Activated CD4-positive, alpha-beta memory T cell treated with anti-CD3 and anti-CD28 coated beads for 36 hours (primary cell): Measurements from ENCODE around the gene PLEKHA6. TPM values are rescaled to one million over a fixed set of nuclear protein-coding genes. Genes with fewer than 3 reads are reported as not detected.

Experiments
- CTCF ChIA-PET: fragments of 350-600 bp; sonication (Branson Sonifier 250); formaldehyde crosslinking; loops from one replicate; lab custom pipeline; 2021; ENCODE audit warnings: antibody characterized with exemption, inconsistent platforms; lab: Charles Lee
- POLR2A ChIA-PET: fragments of 350-600 bp; sonication (Branson Sonifier 250); formaldehyde crosslinking; loops from one replicate; lab custom pipeline; 2021; ENCODE audit warnings: antibody characterized with exemption; lab: Charles Lee
- DNase-seq: peaks from one replicate; pipeline ENCODE4 v3.0.0-alpha.2; 2020
- H3K27ac Mint-ChIP-seq: one replicate; pipeline ENCODE4 v1.8.0; 2021; ENCODE audit warnings: mixed read lengths
- H3K27me3 Mint-ChIP-seq: one replicate; pipeline ENCODE4 v1.8.0; 2021; ENCODE audit warnings: mixed read lengths
- H3K36me3 Mint-ChIP-seq: one replicate; pipeline ENCODE4 v1.8.0; 2021; ENCODE audit warnings: mixed read lengths
- H3K4me1 Mint-ChIP-seq: one replicate; pipeline ENCODE4 v1.8.0; 2021; ENCODE audit warnings: low read depth, mixed read lengths
- H3K4me3 Mint-ChIP-seq: one replicate; pipeline ENCODE4 v1.8.0; 2021; ENCODE audit warnings: mild to moderate bottlenecking, mixed read lengths
- H3K9me3 Mint-ChIP-seq: one replicate; pipeline ENCODE4 v1.8.0; 2021; ENCODE audit warnings: mixed read lengths
- intact Hi-C: fragments of 100-400 bp; cut with micrococcal nuclease; formaldehyde crosslinking; loops from one replicate; pipeline ENCODE4 v1.15.1; 2023
- total RNA-seq, 2 experiments: library from RNA; stranded (reverse); gene quantifications; one replicate each; pipeline ENCODE4 v1.2.3, GENCODE V29; 2021

The PLEKHA6 gene
- total RNA-seq, 2 experiments from 2014 or later = 0.52 to 0.80 TPM

GRCh38 chr1:204340081-204340889 lies 19.4 kb downstream of the PLEKHA6 start:
- ChIA-PET CTCF (interaction anchor here (1.6 kb wide), 1 partner anchor 82 kb away, joined by 4 read pairs; no protein-coding TSS in a partner anchor), POLR2A (no interaction called here)
- H3K27ac Mint-ChIP-seq = no peak overlapping the region
- H3K9me3 Mint-ChIP-seq = no peaks in the 10 kb centered on the region
- intact Hi-C loops = no loop called here
- no peaks in the 10 kb centered on the region for H3K4me1 Mint-ChIP-seq
- H3K4me3 Mint-ChIP-seq = no peak overlapping the region
- H3K27me3 Mint-ChIP-seq = peaks cover 3% of the 10 kb centered on the region
- no peak for DNase-seq
- H3K36me3 Mint-ChIP-seq = no peaks in the 10 kb centered on the region

DNA sequence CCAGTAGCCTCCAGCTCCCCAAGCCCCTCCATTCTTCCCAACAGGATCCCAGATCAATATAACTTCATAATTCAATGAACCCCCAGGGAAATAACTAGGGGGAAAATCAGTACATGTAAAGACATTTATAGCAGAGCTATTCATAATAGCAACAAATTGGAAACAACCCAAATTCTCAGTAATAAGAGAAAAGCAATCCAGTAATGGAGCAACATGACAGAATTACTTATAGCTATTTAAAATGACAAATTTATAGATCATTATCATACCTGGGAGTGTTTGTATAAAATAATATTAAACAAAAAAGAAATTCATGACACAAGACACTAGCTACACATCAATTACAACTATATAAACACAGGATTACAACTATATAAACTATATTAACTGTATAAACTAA lies 20.2 kb downstream of the PLEKHA6 start:
- intact Hi-C loops = no loop called here
- Mint-ChIP-seq H3K4me3 (no peak overlapping the region), H3K36me3 (no peaks in the 10 kb centered on the region), H3K27ac (no peak overlapping the region), H3K4me1 (no peaks in the 10 kb centered on the region), H3K9me3 (no peaks in the 10 kb centered on the region), H3K27me3 (peaks cover 3% of the 10 kb centered on the region)
- CTCF ChIA-PET = no interaction called here
- POLR2A ChIA-PET = no interaction called here
- DNase-seq = no peak

- intact Hi-C loops = no loop called here
- Mint-ChIP-seq H3K27ac (no peak overlapping the region), H3K36me3 (no peaks in the 10 kb centered on the region), H3K27me3 (peaks cover 3% of the 10 kb centered on the region), H3K4me3 (no peak overlapping the region), H3K9me3 (no peaks in the 10 kb centered on the region), H3K4me1 (no peaks in the 10 kb centered on the region)
- POLR2A ChIA-PET = no interaction called here
- DNase-seq = no peak
- CTCF ChIA-PET = no interaction called here
These were observed 20.7 kb downstream of the PLEKHA6 start for GRCh38 chr1:204338997-204339396.

DNA sequence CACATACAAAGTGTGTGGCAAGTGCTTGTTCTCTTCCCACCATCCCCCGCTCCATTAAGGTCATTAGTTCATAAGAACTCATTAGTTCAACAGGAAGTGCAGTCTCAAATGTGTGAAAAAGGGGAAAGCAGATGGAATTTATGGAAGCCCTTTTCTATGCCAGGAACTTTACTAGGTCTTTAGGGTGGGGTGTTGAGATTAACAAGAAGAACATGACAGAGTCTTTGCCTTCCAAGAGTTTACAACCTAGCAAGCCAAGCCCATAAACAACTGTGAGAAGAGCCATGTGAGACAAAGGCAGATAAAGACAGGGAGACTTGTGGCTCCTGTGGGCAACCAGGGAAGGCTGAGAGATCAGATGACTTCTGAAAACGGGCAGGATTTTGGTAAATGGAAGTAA lies 21.4 kb downstream of the PLEKHA6 start:
- H3K9me3 Mint-ChIP-seq = no peaks in the 10 kb centered on the region
- H3K4me1 Mint-ChIP-seq = no peaks in the 10 kb centered on the region
- no peaks in the 10 kb centered on the region for H3K36me3 Mint-ChIP-seq
- DNase-seq = no peak
- H3K4me3 Mint-ChIP-seq = no peak overlapping the region
- ChIA-PET CTCF (no interaction called here), POLR2A (no interaction called here)
- intact Hi-C loops = no loop called here
- peaks cover 1% of the 10 kb centered on the region for H3K27me3 Mint-ChIP-seq
- H3K27ac Mint-ChIP-seq = no peak overlapping the region

- DNase-seq = no peak
These were observed 22.1 kb downstream of the PLEKHA6 start for GRCh38 chr1:204337583-204337982.

DNA sequence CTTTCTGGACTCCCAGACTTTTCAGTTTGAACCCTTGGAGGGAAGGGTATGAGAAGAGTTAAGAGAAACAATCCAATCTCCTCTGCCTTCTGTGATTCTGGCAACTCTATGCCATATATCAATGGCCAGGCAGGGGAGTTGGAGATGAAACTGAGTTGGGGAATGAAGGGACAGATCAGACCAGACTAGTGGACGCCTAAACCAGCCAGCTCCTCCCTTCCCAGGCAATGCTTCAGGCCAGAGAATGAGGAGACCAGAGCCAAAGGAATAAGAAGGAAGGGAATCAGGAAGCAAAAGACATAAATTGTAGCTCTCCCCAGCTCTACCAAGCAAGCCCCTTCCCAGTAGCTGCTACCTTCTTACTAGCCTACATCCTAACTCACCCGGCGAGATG lies 22.7 kb downstream of the PLEKHA6 start:
- no peak for DNase-seq
- H3K9me3 Mint-ChIP-seq = no peaks in the 10 kb centered on the region
- POLR2A ChIA-PET = no interaction called here
- CTCF ChIA-PET = no interaction called here
- no peaks in the 10 kb centered on the region for H3K4me1 Mint-ChIP-seq
- intact Hi-C loops = no loop called here
- no peak overlapping the region for H3K27ac Mint-ChIP-seq
- H3K36me3 Mint-ChIP-seq = no peaks in the 10 kb centered on the region
- H3K4me3 Mint-ChIP-seq = no peak overlapping the region
- peaks cover 4% of the 10 kb centered on the region for H3K27me3 Mint-ChIP-seq

More at GRCh38 chr1:204337583-204337982, 22.1 kb downstream of the PLEKHA6 start:
- intact Hi-C loops = no loop called here
- POLR2A ChIA-PET = no interaction called here
- peaks cover 3% of the 10 kb centered on the region for H3K27me3 Mint-ChIP-seq
- no peaks in the 10 kb centered on the region for H3K9me3 Mint-ChIP-seq
- no peaks in the 10 kb centered on the region for H3K36me3 Mint-ChIP-seq
- CTCF ChIA-PET = no interaction called here
- no peaks in the 10 kb centered on the region for H3K4me1 Mint-ChIP-seq
- no peak overlapping the region for H3K4me3 Mint-ChIP-seq
- no peak overlapping the region for H3K27ac Mint-ChIP-seq

DNA sequence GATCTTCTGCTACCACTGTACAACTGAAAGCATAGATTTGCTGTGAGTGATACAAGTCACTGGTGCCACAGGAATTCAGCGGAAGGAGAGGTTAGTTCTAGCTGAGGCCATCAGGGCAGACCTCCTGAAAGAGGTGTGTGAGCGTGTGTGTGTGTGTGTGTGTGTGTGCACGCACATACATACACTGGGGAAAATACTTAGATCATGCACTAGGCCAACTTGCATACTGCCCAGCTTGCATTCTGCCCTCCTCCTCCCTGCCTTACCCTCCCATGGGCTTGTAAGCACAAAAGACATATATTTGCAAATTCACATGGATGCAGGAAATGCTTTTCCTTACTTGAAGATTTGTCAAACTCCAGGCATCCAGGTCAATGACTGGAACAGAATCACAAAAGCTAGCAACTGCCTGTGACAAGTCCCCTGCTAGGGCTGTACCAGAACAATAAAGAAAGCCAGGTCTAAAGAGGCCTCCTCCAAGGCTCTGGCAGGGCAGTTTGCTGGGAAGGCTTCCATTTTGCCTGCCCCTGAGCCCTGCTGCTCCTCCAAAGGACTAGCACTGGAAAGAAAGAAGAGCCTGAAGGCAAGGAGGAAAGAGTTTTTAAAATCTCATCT lies 23.2 kb downstream of the PLEKHA6 start:
- Mint-ChIP-seq H3K27ac (no peak overlapping the region), H3K27me3 (peaks cover 4% of the 10 kb centered on the region), H3K4me1 (no peaks in the 10 kb centered on the region), H3K9me3 (no peaks in the 10 kb centered on the region), H3K36me3 (no peaks in the 10 kb centered on the region), H3K4me3 (no peak overlapping the region)
- no peak for DNase-seq
- POLR2A ChIA-PET = no interaction called here
- intact Hi-C loops = no loop called here
- CTCF ChIA-PET = no interaction called here

DNA sequence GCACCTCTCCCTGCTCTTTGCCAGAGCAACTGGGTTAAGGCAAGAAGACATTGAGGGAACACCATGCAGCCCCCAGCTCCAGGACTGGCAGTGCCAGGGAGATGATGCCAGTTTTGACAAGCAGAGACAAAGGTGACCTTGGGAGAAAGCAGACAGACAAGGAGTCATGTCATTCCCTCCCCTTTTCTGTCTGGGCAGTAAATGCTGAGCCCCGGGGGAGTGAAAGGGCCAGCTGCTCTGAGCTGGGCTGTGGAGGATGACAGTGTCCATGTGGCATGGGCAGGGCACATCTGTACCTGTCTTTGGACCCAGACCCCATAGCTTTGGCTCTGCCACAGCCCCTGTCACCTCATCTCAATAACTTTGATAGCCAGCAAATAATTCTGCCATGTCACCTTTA lies 24.2 kb downstream of the PLEKHA6 start:
- Mint-ChIP-seq H3K9me3 (no peaks in the 10 kb centered on the region), H3K4me1 (no peaks in the 10 kb centered on the region), H3K36me3 (no peaks in the 10 kb centered on the region), H3K27me3 (peaks cover 3% of the 10 kb centered on the region), H3K4me3 (no peak overlapping the region), H3K27ac (no peak overlapping the region)
- no peak for DNase-seq
- POLR2A ChIA-PET = no interaction called here
- intact Hi-C loops = no loop called here
- CTCF ChIA-PET = no interaction called here

DNA sequence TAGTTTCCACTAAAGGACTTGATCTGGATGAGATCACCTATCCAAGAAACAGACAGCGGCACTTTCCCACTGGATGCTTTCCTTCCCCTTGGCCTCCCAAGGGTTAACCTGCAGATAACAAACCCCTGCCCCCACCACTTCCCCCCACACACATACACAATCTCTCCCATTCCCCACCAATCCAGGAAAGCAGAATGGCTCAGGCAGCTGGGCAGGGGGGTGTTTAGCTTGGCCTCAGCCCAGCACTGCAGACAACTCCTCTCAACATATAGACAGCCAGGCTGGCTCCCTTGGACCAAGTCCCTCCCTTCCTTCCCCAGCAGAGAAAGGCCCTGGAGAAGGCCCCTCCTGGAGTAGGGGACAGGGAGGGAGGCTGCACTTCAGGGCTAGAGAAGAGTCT lies 24.6 kb downstream of the PLEKHA6 start:
- H3K27me3 Mint-ChIP-seq = peaks cover 3% of the 10 kb centered on the region
- POLR2A ChIA-PET = no interaction called here
- H3K4me1 Mint-ChIP-seq = no peaks in the 10 kb centered on the region
- intact Hi-C loops = no loop called here
- CTCF ChIA-PET = no interaction called here
- no peaks in the 10 kb centered on the region for H3K9me3 Mint-ChIP-seq
- no peak for DNase-seq
- no peak overlapping the region for H3K4me3 Mint-ChIP-seq
- H3K36me3 Mint-ChIP-seq = no peaks in the 10 kb centered on the region
- H3K27ac Mint-ChIP-seq = no peak overlapping the region

- DNase-seq = no peak
- Mint-ChIP-seq H3K4me1 (no peaks in the 10 kb centered on the region), H3K27me3 (peaks cover 3% of the 10 kb centered on the region), H3K36me3 (no peaks in the 10 kb centered on the region), H3K27ac (no peak overlapping the region), H3K9me3 (no peaks in the 10 kb centered on the region), H3K4me3 (no peak overlapping the region)
- intact Hi-C loops = no loop called here
- CTCF ChIA-PET = no interaction called here
- POLR2A ChIA-PET = no interaction called here
These were observed 25.3 kb downstream of the PLEKHA6 start for GRCh38 chr1:204334455-204334854.

- ChIA-PET POLR2A (no interaction called here), CTCF (interaction anchor here (0.7 to 1.4 kb wide), 3 partner anchors 30 to 473 kb away, joined by 3 read pairs; no protein-coding TSS in a partner anchor)
- H3K27ac Mint-ChIP-seq = no peak overlapping the region
- no peaks in the 10 kb centered on the region for H3K4me1 Mint-ChIP-seq
- H3K9me3 Mint-ChIP-seq = no peaks in the 10 kb centered on the region
- peaks cover 3% of the 10 kb centered on the region for H3K27me3 Mint-ChIP-seq
- no peak overlapping the region for H3K4me3 Mint-ChIP-seq
- H3K36me3 Mint-ChIP-seq = no peaks in the 10 kb centered on the region
- DNase-seq = no peak
- intact Hi-C loops = no loop called here
These were observed 26.3 kb downstream of the PLEKHA6 start for GRCh38 chr1:204333427-204333826.

- H3K9me3 Mint-ChIP-seq = no peaks in the 10 kb centered on the region
- POLR2A ChIA-PET = no interaction called here
These were observed 27.8 kb downstream of the PLEKHA6 start for GRCh38 chr1:204331847-204332487.

More at GRCh38 chr1:204331847-204332487, 27.8 kb downstream of the PLEKHA6 start:
- no peaks in the 10 kb centered on the region for H3K36me3 Mint-ChIP-seq
- intact Hi-C loops = no loop called here
- H3K4me3 Mint-ChIP-seq = no peak overlapping the region
- CTCF ChIA-PET = interaction anchor here (1.2 to 1.4 kb wide), 2 partner anchors 32 to 169 kb away, joined by 3 read pairs; no protein-coding TSS in a partner anchor
- no peaks in the 10 kb centered on the region for H3K4me1 Mint-ChIP-seq
- H3K27me3 Mint-ChIP-seq = peaks cover 3% of the 10 kb centered on the region
- no peak overlapping the region for H3K27ac Mint-ChIP-seq
- DNase-seq = no peak
